ENCODE data around the gene FGF22. TPM values are rescaled to one million over a fixed set of nuclear protein-coding genes. Genes with fewer than 3 reads are reported as not detected.

FGF22 gene
- total and polyA plus RNA-seq, 2 of the 8 experiments (the other 6 are each of a cell fraction or from before 2014, with no cell fraction given), result 0.44 to 1.7 TPM

GRCh38 chr19:611481-611868 is 28.2 kb upstream of the FGF22 start (continued):
- TF ChIP-seq CHD7 (IDR thresholded peaks at IDR 0.05; ENCODE audit: insufficient replicate concordance, low read length) (no peak), BRCA1 (IDR thresholded peaks at IDR 0.05; ENCODE audit: low read depth, low read length) (no peak), TBP (IDR thresholded peaks at IDR 0.05; ENCODE audit: low read depth, low read length) (no peak), PHF8 (conservative IDR thresholded peaks at IDR 0.05; ENCODE audit: low read depth, low read length) (no peak), TEAD4 (IDR thresholded peaks at IDR 0.05; ENCODE audit: low read depth, low read length) (no peak), SIRT6 (IDR thresholded peaks at IDR 0.05; ENCODE audit: low read length) (no peak), MAX (IDR thresholded peaks at IDR 0.05) (no peak), SIX5 (IDR thresholded peaks at IDR 0.05; ENCODE audit: low read depth, low read length) (no peak), EZH2 (IDR thresholded peaks at IDR 0.05; ENCODE audit: low read depth, low read length, severe bottlenecking) (no peak), ATF3 (IDR thresholded peaks at IDR 0.05; ENCODE audit: insufficient read depth, low read depth, low read length) (no peak)
